ENCODE measurements around the gene INTS3. TPM values are rescaled to one million over a fixed set of nuclear protein-coding genes. Genes with fewer than 3 reads are reported as not detected.
"Not testable (repeated sequence)": the region's sequence is repeated elsewhere in the genome, so short reads cannot be mapped to it uniquely, and the experiment has no call there.

The INTS3 gene
- polyA plus RNA-seq, 12 donors = 34.5 to 239 (median 37.6) TPM

DNA sequence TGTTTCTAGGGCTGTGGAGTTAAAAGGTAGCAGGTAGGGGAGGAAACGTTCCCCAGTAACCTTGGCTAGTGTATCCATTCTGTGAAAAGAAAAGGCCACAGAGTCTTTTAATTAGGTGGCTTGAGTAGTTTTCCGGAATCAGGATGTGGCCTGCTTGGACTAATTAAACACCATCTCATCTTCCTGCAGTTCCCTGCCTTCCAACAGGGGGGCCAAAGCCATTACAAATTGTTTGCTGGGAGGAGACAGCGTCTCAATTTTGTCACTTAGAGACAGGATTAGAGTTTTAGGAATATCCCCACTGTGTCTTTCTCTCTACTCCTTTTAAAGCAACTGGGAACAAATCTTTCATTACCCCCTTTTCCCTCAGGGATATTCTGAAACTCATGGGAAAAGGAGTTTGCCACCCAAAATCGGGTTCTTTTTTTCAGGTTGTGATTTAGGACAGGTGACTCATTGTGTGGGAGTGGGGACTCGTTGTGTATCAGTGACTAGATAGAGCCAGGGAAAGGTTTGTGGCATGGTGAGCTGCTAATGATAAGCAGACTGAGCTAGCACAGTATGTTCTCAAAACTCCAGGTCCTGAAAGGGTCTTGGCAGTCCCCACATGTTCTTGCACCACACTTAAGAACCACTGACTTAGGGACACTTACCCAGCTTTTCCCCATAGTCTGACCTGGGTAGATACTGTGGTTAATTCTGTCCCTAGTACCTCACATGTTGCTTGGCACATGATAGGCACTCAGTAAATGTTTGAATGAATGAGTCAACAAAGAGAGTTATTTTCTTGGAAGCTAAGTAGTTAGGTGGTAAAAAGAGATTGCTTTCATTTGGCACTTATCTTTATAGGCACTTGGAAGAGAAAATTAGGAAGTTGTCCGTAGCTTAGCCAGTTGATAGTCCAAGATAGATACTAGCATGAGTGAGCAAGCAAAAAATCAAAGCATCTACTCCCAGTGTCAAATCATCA is 22.5 kb downstream of the INTS3 start:
- no peak for DNase-seq

- no peak for DNase-seq
Measured at GRCh38 chr1:153752072-153752471, 24.2 kb downstream of the INTS3 start.

DNA sequence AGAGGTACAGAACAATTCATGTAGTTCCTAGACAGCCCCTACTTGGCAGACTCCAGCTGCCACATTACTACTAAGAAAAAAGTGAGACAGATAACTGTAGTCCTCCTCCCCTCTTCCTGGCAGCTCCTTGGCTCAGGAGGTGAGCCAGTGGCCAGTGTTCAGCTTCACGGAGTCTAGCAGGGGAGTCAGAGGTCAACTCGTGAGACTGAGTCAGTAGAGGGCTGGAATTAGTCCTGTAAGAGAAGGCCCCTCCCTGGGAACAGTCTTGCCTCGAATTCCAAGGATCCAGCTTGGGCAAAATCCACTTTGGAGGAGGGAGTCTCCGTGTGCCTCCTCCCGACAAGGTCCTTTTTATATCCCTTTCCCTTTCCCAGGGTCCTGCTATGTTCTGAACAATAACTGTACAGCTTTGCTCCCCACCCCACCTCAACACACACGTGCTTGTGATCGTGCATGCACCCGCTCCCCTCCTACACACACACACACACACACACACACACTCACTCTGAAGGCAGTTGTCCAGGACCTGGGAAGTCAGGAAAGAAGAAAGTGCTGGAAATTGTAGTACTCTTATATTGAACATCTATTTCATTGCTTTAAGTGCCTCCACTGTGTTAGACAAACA is 24.8 kb downstream of the INTS3 start:
- DNase-seq = no peak

DNA sequence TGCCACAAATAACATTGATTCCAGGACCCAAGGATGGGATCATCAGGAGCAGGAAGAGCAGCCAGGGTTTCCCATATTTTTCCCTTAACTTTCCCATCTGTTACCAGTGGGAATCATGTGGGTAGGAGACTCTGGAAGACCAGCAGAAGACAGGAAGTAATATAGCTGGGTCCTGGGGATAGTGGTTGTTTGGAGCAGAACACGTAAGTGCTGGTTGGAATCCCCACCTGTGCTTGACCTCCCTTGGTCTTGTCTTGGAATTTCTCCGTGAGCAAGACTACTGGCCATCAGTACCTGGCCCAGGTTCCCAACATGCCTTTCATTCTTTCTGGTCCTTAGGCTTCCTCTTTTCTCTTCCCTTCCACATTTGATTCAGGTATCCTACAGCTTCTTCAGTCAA is 26.4 kb downstream of the INTS3 start:
- DNase-seq = no peak

DNA sequence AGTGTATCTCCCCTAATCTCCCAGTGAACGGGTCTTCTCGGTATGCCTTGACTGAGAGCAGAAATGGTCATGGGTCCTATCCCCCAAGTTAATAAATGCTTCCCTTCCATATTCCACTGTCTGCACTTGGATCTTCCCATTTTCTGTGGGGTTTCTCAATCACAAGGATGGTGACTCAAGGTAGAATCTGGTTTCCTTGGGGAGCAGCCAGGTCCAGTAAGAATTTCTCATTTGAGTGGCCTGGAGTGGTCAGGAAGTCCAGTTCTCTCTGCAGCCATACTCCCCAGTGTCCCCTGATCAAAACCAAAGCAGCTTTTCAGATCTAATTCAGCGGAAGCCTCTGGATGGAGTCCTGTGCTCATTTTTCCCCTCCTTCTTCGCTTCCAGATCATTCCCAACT is 32.6 kb downstream of the INTS3 start:
- DNase-seq = no peak

DNA sequence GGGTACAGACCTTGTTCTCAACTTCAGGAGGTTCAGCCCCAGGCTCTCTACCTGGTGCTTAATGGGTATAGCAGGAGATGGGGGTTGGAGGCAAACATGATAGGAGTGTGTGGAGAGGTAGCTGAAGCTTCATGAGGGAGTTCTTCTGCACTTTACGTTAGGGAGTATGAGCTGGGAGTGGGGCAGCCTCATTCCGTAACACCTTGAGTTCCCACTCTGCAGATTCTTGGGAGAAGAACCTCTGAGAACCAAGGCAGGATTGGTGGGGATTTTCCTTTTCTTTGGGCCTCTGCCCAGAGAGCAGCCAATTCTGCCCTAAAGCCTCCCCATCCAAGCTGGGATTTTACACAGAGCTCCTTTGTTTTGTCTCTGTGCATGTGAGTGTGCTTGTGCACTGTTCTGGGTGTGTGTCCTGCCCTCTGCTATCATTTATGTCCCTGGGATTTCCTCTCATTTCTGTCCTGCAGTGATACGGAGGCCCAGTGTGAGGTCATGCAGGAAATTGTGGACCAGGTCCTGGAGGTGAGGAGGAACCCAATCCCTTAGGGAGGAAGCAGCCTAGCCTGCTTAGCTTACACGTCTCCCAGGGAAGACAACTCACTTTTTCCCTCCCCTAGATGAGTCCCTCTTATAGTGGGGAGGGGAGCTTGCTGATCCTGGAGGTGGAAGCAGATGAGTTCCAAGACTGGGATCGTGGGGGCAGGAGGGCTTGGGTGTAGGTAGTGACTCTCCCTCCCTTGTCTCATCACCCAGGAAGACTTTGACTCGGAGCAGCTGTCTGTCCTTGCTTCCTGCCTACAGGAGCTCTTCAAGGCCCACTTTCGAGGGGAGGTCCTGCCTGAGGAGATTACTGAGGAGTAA is 35.7 kb downstream of the INTS3 start:
- DNase-seq = no peak

- DNase-seq = no peak
Measured at GRCh38 chr1:153764310-153764709, 36.5 kb downstream of the INTS3 start.

- not testable (repeated sequence) for DNase-seq
Measured at GRCh38 chr1:153766663-153767062, 38.8 kb downstream of the INTS3 start.

GRCh38 chr1:153767519-153767918 is 39.7 kb downstream of the INTS3 start:
- DNase-seq = no peak

GRCh38 chr1:153768316-153769181 is 40.7 kb downstream of the INTS3 start:
- DNase-seq = no peak

- DNase-seq = no peak
Measured at GRCh38 chr1:153769221-153769620, 41.4 kb downstream of the INTS3 start.

GRCh38 chr1:153770797-153771196 is 42.9 kb downstream of the INTS3 start:
- no peak for DNase-seq

- no peak for DNase-seq
Measured at GRCh38 chr1:153771261-153771660, 43.4 kb downstream of the INTS3 start.

DNA sequence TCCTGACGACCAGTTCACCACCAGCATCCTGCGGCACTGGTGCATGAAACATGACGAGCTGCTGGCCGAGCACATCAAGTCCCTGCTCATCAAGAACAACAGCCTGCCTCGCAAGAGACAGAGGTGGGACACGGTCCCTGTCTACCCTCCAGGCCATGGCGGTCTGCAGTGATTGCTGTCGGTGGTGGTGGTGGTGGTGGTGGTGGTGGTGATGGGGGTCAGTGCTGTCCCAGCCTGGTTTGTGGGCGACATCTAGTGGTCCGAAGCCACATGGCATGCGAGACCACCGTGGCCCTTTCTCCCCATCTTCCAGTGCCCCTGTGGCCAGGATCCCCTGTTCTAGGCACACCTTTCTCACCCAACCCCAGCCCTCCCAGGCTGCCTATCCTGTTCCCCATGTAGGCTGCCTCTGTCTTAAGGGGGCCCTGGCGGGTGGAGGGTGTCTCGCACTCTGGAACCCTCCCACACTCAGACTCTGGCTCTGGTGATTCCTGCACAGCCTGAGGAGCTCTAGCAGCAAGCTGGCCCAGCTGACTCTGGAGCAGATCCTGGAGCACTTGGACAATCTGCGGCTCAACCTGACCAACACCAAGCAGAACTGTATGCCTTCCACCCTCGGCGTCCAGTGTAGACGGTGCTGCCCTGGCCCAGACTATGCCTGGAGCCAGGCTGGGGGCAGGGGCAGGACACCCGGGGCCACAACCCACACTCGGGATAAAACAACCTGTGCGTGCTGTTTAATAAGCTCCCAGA is 44.2 kb downstream of the INTS3 start:
- DNase-seq = no peak

- DNase-seq = no peak
Measured at GRCh38 chr1:153773096-153773921, 45.5 kb downstream of the INTS3 start.

DNA sequence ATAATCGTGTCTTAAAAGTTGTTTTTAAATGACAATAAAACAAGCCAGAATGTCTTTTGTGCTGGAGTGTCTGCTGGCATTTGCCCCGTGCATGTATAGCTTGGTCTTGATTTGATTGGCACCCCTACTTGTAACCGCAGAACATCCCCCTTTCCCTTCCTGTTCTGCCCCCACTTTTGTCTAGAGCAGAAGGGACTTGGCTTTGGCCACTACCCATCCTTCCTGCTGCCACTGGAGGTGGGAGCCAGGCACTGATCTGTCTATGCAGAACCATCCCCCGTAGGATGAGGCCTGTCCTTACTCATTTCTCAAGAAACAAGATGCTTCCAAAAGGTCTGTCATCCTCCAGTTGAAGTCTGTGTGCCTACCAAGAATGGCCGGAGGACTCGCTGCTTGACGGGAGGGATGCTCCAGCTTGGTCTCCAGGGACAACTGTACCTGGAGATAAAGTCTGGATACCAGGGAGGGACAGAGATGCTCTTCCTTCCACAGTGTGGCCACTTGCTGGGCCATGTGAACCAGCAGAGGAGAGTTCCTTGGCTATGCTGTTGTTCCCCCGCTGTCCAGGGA is 46.3 kb downstream of the INTS3 start:
- DNase-seq = no peak

DNA sequence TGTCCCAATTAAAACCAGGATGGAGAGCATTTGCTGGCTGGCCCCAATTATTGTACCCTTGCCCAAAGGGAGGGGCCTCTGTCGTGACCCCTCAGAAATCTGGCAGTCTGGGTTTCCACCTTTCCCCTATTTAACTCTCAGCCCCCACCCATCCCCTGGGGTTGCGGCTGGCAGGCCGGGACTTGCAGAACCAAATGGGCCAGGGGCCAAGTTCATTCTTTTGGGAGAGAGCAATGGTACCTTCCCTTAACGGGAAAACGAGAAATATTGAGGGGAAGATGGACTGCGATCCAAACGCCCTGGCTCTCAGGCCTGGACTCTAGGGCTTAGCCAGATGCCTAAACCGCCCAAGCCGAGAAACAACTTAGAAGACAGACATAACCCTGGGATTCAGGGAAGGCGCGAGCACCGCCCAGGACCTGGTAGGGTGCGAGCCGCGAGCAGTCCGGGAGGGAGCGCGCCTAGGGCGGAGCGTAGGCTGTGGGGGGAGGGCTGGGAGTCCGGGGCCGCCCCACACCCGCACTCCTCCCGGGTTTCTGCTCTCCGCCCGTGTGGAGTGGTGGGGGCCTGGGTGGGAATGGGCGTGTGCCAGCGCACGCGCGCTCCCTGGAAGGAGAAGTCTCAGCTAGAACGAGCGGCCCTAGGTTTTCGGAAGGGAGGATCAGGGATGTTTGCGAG is 47.1 kb downstream of the INTS3 start, which contains the start of gene SLC27A3:
SLC27A3 (plus strand) TSS at position 628 of the 678 bp plus-strand sequence. CDS start 91 bp downstream, outside the sequence.
- peak; percentile 86 for DNase-seq

Measured in muscle of arm (tissue), 12 donors.